H9 (cell line): ENCODE results near the gene LRCOL1. TPM values are rescaled to one million over a fixed set of nuclear protein-coding genes. Genes with fewer than 3 reads are reported as not detected.

ENCODE experiments used
- DNase-seq: peaks from one replicate; pipeline ENCODE4 v3.0.0-alpha.2; 2017
- H2AFZ ChIP-seq: one replicate; pipeline ENCODE4 v1.6.1; 2013; ENCODE audit warnings: mild to moderate bottlenecking, low read length, control low read depth, moderate library complexity
- H2AK5ac ChIP-seq: 2 replicates; pipeline ENCODE4 v1.6.1; 2013; ENCODE audit warnings: low read length, control low read depth, mixed read lengths; ENCODE audit not compliant: insufficient read length
- H2BK120ac ChIP-seq: one replicate; pipeline ENCODE4 v1.6.1; 2013; ENCODE audit warnings: low read depth, mild to moderate bottlenecking, low read length, control low read depth, inconsistent platforms; ENCODE audit not compliant: poor library complexity, severe bottlenecking
- H2BK12ac ChIP-seq: 2 replicates; pipeline ENCODE4 v1.6.1; 2013; ENCODE audit warnings: low read length, control low read depth, mixed read lengths, low read depth; ENCODE audit not compliant: insufficient read length
- H2BK15ac ChIP-seq: 2 replicates; pipeline ENCODE4 v1.6.1; 2013; ENCODE audit warnings: low read depth, low read length, control low read depth
- H2BK20ac ChIP-seq: one replicate; pipeline ENCODE4 v1.6.1; 2013; ENCODE audit warnings: low read depth, mild to moderate bottlenecking, low read length, control low read depth, inconsistent platforms; ENCODE audit not compliant: poor library complexity, severe bottlenecking
- H2BK5ac ChIP-seq: 2 replicates; pipeline ENCODE4 v1.6.1; 2013; ENCODE audit warnings: low read length, control low read depth, mixed read lengths; ENCODE audit not compliant: insufficient read length
- H3K14ac ChIP-seq: 2 replicates; pipeline ENCODE4 v1.6.1; 2013; ENCODE audit warnings: low read length, control low read depth; ENCODE audit not compliant: insufficient read depth
- H3K18ac ChIP-seq: 2 replicates; pipeline ENCODE4 v1.6.1; 2013; ENCODE audit warnings: low read depth, mild to moderate bottlenecking, mixed read lengths, low read length, control low read depth; ENCODE audit not compliant: insufficient read length
- H3K23ac ChIP-seq: 2 replicates; pipeline ENCODE4 v1.6.1; 2013; ENCODE audit warnings: low read length, control low read depth, mixed read lengths, low read depth; ENCODE audit not compliant: insufficient read length
- H3K23me2 ChIP-seq: 2 replicates; pipeline ENCODE4 v1.6.1; 2013; ENCODE audit warnings: low read depth, mild to moderate bottlenecking, mixed read lengths, low read length, control low read depth; ENCODE audit not compliant: insufficient read length, poor library complexity, severe bottlenecking
- H3K27ac ChIP-seq: 2 replicates; pipeline ENCODE4 v1.5.1; 2013; ENCODE audit warnings: low read length, control low read depth, mixed read lengths, low read depth; ENCODE audit not compliant: insufficient read length
- H3K27me3 ChIP-seq: 2 replicates; pipeline ENCODE4 v1.6.1; 2013; ENCODE audit warnings: low read length, control low read depth, inconsistent platforms; ENCODE audit not compliant: insufficient read depth
- H3K4ac ChIP-seq: 2 replicates; pipeline ENCODE4 v1.6.1; 2013; ENCODE audit warnings: low read depth, mild to moderate bottlenecking, control low read depth, inconsistent platforms, low read length, moderate library complexity
- H3K4me1 ChIP-seq: 2 replicates; pipeline ENCODE4 v1.6.1; 2013; ENCODE audit warnings: low read length, control low read depth, inconsistent platforms; ENCODE audit not compliant: insufficient read depth
- H3K4me2 ChIP-seq: 2 replicates; pipeline ENCODE4 v1.6.1; 2013; ENCODE audit warnings: low read length, control low read depth, mixed read lengths; ENCODE audit not compliant: insufficient read length, insufficient read depth
- H3K56ac ChIP-seq: 2 replicates; pipeline ENCODE4 v1.6.1; 2013; ENCODE audit warnings: low read depth, mild to moderate bottlenecking, mixed read lengths, low read length, control low read depth; ENCODE audit not compliant: insufficient read length
- H3K79me1 ChIP-seq: 2 replicates; pipeline ENCODE4 v1.6.1; 2013; ENCODE audit warnings: low read depth, mild to moderate bottlenecking, moderate library complexity, low read length, control low read depth, inconsistent platforms; ENCODE audit not compliant: insufficient read depth, poor library complexity, severe bottlenecking
- H3K79me2 ChIP-seq: 2 replicates; pipeline ENCODE4 v1.6.1; 2013; ENCODE audit warnings: low read length, control low read depth, inconsistent platforms; ENCODE audit not compliant: insufficient read depth
- H3K9ac ChIP-seq: 2 replicates; pipeline ENCODE4 v1.6.1; 2013; ENCODE audit warnings: low read length, control low read depth, mixed read lengths; ENCODE audit not compliant: insufficient read length; ENCODE audit errors: extremely low read depth
- H3K9me3 ChIP-seq: one replicate; pipeline ENCODE4 v1.6.1; 2013; ENCODE audit warnings: low read depth, low read length, inconsistent platforms; ENCODE audit not compliant: control insufficient read depth
- H3T11ph ChIP-seq: one replicate; pipeline ENCODE4 v1.6.1; 2013; ENCODE audit warnings: mild to moderate bottlenecking, low read length, control low read depth, inconsistent platforms
- H4K20me1 ChIP-seq: one replicate; pipeline ENCODE4 v1.6.1; 2013; ENCODE audit not compliant: control insufficient read depth, insufficient read length, insufficient read depth
- H4K5ac ChIP-seq: 2 replicates; pipeline ENCODE4 v1.6.1; 2013; ENCODE audit warnings: low read depth, mild to moderate bottlenecking, mixed read lengths, low read length, control low read depth; ENCODE audit not compliant: insufficient read length
- H4K8ac ChIP-seq: replicated peaks from 2 replicates; pipeline ENCODE4 v1.6.1; 2013; ENCODE audit warnings: low read length, control low read depth, mixed read lengths, low read depth; ENCODE audit not compliant: insufficient read length
- H4K91ac ChIP-seq: 2 replicates; pipeline ENCODE4 v1.6.1; 2013; ENCODE audit warnings: low read depth, mild to moderate bottlenecking, moderate library complexity, mixed read lengths, low read length, control low read depth; ENCODE audit not compliant: insufficient read length
- H3K27ac Mint-ChIP-seq, 3 experiments: 2 replicates in 2 of 3; 3 replicates in 1 of 3; pipeline ENCODE4 v1.8.0; 2020 to 2021; ENCODE audit warnings: mixed read lengths in 3 of 3, mild to moderate bottlenecking in 1 of 3, moderate library complexity in 1 of 3
- H3K27me3 Mint-ChIP-seq: 2 replicates; pipeline ENCODE4 v1.8.0; 2021; ENCODE audit warnings: low read depth, mild to moderate bottlenecking, moderate library complexity, mixed read lengths
- H3K36me3 Mint-ChIP-seq, 3 experiments: 2 replicates in 2 of 3; 3 replicates in 1 of 3; pipeline ENCODE4 v1.8.0; 2020 to 2021; ENCODE audit warnings: low read depth in 3 of 3, mixed read lengths in 3 of 3; ENCODE audit not compliant: insufficient read depth in 1 of 3
- H3K4me1 Mint-ChIP-seq, 2 experiments: 2 replicates each; pipeline ENCODE4 v1.8.0; 2020; ENCODE audit warnings: mixed read lengths in 2 of 2
- H3K4me3 Mint-ChIP-seq, 2 experiments: 2 replicates in 1 of 2; 3 replicates in 1 of 2; pipeline ENCODE4 v1.8.0; 2020 to 2021; ENCODE audit warnings: mild to moderate bottlenecking in 2 of 2, mixed read lengths in 2 of 2, moderate library complexity in 1 of 2
- H3K9me3 Mint-ChIP-seq, 2 experiments: 2 replicates in 1 of 2; 3 replicates in 1 of 2; pipeline ENCODE4 v1.8.0; 2020; ENCODE audit warnings: mild to moderate bottlenecking in 2 of 2, mixed read lengths in 2 of 2, moderate library complexity in 1 of 2
- WGBS: extraction: QIAGEN DNeasy Blood & Tissue Kit; methylation state at CpG from one replicate; pipeline ENCODE4 v1.1.7; 2013; ENCODE audit warnings: missing lambda C conversion rate, low lambda C conversion rate, mixed read lengths; ENCODE audit not compliant: insufficient read length; ENCODE audit errors: extremely low coverage; 5-methylcytosine and 5-hydroxymethylcytosine counted together
- total RNA-seq: library from RNA; stranded (reverse); gene quantifications from 2 replicates; pipeline ENCODE4 v1.2.1, GENCODE V29; 2021
- TF ChIP-seq, protein P1 (sequence below): fragments of 200-600 bp; sonication (generic); conservative IDR thresholded peaks from 3 replicates; pipeline ENCODE4 v1.8.0; 2021; ENCODE audit warnings: antibody characterized with exemption, mild to moderate bottlenecking

LRCOL1 gene
- total RNA-seq, 1 experiment from 2014 or later = not detected

- DNase-seq = no peak
- Histone ChIP-seq H3K79me1 (no peaks in the 10 kb centered on the region), H3K18ac (no peak overlapping the region), H2BK120ac (no peak overlapping the region), H4K8ac (no peak overlapping the region), H2AK5ac (no peak overlapping the region), H3K4ac (no peak overlapping the region), H3K27ac (no peak overlapping the region), H2BK15ac (no peak overlapping the region), H3K56ac (no peak overlapping the region), H4K91ac (no peak overlapping the region), H2AFZ (no peak overlapping the region), H4K20me1 (no peaks in the 10 kb centered on the region), H2BK12ac (no peak overlapping the region), H3K23me2 (no peaks in the 10 kb centered on the region), H4K5ac (no peak overlapping the region), H2BK5ac (no peak overlapping the region), H3K4me1 (no peaks in the 10 kb centered on the region), H2BK20ac (no peak overlapping the region), H3K9me3 (no peaks in the 10 kb centered on the region), H3K27me3 (no peaks in the 10 kb centered on the region), H3K79me2 (peaks cover 2% of the 10 kb centered on the region; the same call in 1 of the 2 replicates), H3K14ac (no peak overlapping the region), H3K23ac (no peak overlapping the region), H3T11ph (no peak overlapping the region), H3K4me2 (no peak overlapping the region), H3K9ac (no peak overlapping the region)
- Mint-ChIP-seq H3K9me3 (no peaks in the 10 kb centered on the region), H3K4me1 (no peaks in the 10 kb centered on the region), H3K36me3 (peaks cover 30 to 88% (median 73%) of the 10 kb centered on the region in 3 experiments), H3K27ac (no peak overlapping the region), H3K27me3 (no peaks in the 10 kb centered on the region), H3K4me3 (no peak overlapping the region)
- TF ChIP-seq, protein P1, sequence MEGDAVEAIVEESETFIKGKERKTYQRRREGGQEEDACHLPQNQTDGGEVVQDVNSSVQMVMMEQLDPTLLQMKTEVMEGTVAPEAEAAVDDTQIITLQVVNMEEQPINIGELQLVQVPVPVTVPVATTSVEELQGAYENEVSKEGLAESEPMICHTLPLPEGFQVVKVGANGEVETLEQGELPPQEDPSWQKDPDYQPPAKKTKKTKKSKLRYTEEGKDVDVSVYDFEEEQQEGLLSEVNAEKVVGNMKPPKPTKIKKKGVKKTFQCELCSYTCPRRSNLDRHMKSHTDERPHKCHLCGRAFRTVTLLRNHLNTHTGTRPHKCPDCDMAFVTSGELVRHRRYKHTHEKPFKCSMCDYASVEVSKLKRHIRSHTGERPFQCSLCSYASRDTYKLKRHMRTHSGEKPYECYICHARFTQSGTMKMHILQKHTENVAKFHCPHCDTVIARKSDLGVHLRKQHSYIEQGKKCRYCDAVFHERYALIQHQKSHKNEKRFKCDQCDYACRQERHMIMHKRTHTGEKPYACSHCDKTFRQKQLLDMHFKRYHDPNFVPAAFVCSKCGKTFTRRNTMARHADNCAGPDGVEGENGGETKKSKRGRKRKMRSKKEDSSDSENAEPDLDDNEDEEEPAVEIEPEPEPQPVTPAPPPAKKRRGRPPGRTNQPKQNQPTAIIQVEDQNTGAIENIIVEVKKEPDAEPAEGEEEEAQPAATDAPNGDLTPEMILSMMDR = no peak
- WGBS = no CpG with 5 or more reads among the region's 27 CpGs
These were observed 39.0 kb upstream of the LRCOL1 start for GRCh38 chr12:132649226-132649945.
